Lung (tissue), 12 donors: ENCODE data around the gene GLI2. TPM values are rescaled to one million over a fixed set of nuclear protein-coding genes. Genes with fewer than 3 reads are reported as not detected.

Source experiments
- ATAC-seq: fragments of 200-7000 bp; cut with Tn5 transposase; one replicate; pipeline ENCODE4 v1.9.1; 2020; ENCODE audit warnings: moderate number of reproducible peaks; ENCODE audit not compliant: insufficient read depth, low FRiP score
- DNase-seq, 3 donors: peaks; one replicate each; pipeline ENCODE4 v3.0.0-alpha.2; 2013 to 2017
- H3K27ac ChIP-seq, 2 donors: one replicate each; pipeline ENCODE4 v1.5.1; 2013; ENCODE audit warnings: mild to moderate bottlenecking in 2 of 2, moderate library complexity in 2 of 2, control low read depth in 1 of 2, inconsistent platforms in 1 of 2, low read depth in 1 of 2, low read length in 1 of 2
- H3K27me3 ChIP-seq, 3 donors: one replicate each; pipeline ENCODE4 v1.5.1; 2013; ENCODE audit warnings: low read length in 2 of 3; ENCODE audit not compliant: control insufficient read depth in 3 of 3, insufficient read depth in 3 of 3
- H3K36me3 ChIP-seq, 4 donors: one replicate each; pipeline ENCODE4 v1.5.1; 2013; ENCODE audit warnings: low read length in 4 of 4, mild to moderate bottlenecking in 1 of 4, moderate library complexity in 1 of 4; ENCODE audit not compliant: control insufficient read depth in 4 of 4, insufficient read depth in 4 of 4
- H3K4me1 ChIP-seq, 5 donors: one replicate each; pipeline ENCODE4 v1.5.1; 2013; ENCODE audit warnings: low read length in 5 of 5, mild to moderate bottlenecking in 2 of 5, moderate library complexity in 1 of 5; ENCODE audit not compliant: control insufficient read depth in 5 of 5, insufficient read depth in 5 of 5
- H3K4me3 ChIP-seq: one replicate; pipeline ENCODE4 v1.5.1; 2013; ENCODE audit warnings: mild to moderate bottlenecking, control low read depth, moderate library complexity
- H3K9ac ChIP-seq, 2 donors: one replicate each; pipeline ENCODE4 v1.5.1; 2013; ENCODE audit warnings: low read length in 2 of 2, control low read depth in 1 of 2; ENCODE audit not compliant: insufficient read depth in 1 of 2
- H3K9me3 ChIP-seq, 4 donors: one replicate each; pipeline ENCODE4 v1.5.1; 2013; ENCODE audit warnings: low read length in 3 of 4, mild to moderate bottlenecking in 1 of 4, moderate library complexity in 1 of 4; ENCODE audit not compliant: control insufficient read depth in 4 of 4, insufficient read depth in 3 of 4
- CTCF ChIP-seq: IDR thresholded peaks from 2 replicates; pipeline ENCODE4 v1.5.1; 2012; ENCODE audit warnings: mild to moderate bottlenecking; ENCODE audit errors: control extremely low read depth, extremely low read depth
- WGBS, 2 donors: extraction: QIAGEN DNeasy Blood & Tissue Kit; methylation state at CpG; one replicate each; pipeline ENCODE4 v1.1.7; 2013; 5-methylcytosine and 5-hydroxymethylcytosine counted together
- polyA plus RNA-seq, 2 donors: library from polyadenylated mRNA; stranded (reverse); fragments of 200-250 nt; gene quantifications; one replicate each; pipeline ENCODE4 v1.2.1, GENCODE V29; 2013
- total RNA-seq, 2 donors: library from RNA; depleted of rRNA in 1 of 2; stranded (reverse); fragments of >200 nt in 1 of 2; gene quantifications; one replicate each; pipeline ENCODE4 v1.2.1, GENCODE V29; 2014 to 2021
- donor health status: control.
- donor health status: control.
- donor health status: Bipolar disorder and iron deficiency.
- donor health status: healthy.
- donor health status: DM: yes; HTN: yes; CAD: no.

Gene GLI2
- total and polyA plus RNA-seq, 4 donors: 1.1 to 9.2 (median 3.5) TPM

DNA sequence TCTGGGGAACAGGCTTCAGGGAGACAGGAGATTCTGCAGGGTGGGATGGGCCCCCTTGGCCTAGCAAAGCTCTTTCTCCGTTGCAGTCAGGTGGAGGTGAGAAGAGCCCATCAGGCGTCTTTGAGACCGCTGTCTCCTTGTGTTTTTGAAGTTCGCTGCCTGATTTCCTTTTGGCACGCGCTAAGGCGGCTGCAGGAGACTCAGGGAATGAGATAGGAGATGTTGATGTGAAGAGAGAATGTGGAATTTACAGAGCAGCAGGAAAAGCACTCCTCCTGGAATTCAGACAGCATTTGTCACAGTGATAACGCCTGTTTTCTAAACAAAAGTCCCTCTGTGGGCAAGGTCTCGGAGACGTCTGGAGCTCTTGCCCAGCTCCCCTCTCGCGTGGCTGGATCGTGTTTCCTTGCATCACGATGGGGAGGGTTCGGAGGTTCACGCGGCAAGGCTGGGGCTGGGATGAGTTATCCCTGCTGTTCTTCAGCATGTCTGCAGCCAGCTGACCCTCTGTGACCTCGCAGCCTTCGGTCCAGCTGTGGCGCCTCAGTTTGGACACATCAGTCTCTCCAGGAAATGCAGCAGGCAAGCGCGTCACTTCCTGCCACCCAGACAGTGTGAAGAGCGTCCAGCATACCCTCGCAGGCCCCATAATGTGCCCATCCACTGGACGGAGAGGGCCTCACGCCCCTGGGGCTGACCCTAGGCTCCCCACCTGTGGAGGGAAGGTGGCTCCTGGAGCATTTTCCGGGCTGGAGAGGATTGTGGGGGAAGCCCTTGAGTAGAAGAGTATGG lies 30.2 kb downstream of the GLI2 start:
- DNase-seq (peak; percentile 97 to 98 (median 97)), ATAC-seq (peak; percentile 23)
- H3K27ac ChIP-seq: peak overlapping the region; percentile 51 to 78
- no peaks in the 10 kb centered on the region for H3K9me3 ChIP-seq
- no peak overlapping the region for H3K4me3 ChIP-seq
- H3K4me1 ChIP-seq: peaks cover 0 to 89% (median 34%) of the 10 kb centered on the region in 5 donors
- WGBS, 2 donors: 53 to 66% methylated on average over 27 of the region's 27 CpGs
- no peaks in the 10 kb centered on the region for H3K27me3 ChIP-seq
- TF ChIP-seq CTCF: no peak
- H3K9ac ChIP-seq: peak overlapping the region in 1 of 2 donors; percentile 81
- peaks cover 0 to 4% (median 0%) of the 10 kb centered on the region in 4 donors for H3K36me3 ChIP-seq

DNA sequence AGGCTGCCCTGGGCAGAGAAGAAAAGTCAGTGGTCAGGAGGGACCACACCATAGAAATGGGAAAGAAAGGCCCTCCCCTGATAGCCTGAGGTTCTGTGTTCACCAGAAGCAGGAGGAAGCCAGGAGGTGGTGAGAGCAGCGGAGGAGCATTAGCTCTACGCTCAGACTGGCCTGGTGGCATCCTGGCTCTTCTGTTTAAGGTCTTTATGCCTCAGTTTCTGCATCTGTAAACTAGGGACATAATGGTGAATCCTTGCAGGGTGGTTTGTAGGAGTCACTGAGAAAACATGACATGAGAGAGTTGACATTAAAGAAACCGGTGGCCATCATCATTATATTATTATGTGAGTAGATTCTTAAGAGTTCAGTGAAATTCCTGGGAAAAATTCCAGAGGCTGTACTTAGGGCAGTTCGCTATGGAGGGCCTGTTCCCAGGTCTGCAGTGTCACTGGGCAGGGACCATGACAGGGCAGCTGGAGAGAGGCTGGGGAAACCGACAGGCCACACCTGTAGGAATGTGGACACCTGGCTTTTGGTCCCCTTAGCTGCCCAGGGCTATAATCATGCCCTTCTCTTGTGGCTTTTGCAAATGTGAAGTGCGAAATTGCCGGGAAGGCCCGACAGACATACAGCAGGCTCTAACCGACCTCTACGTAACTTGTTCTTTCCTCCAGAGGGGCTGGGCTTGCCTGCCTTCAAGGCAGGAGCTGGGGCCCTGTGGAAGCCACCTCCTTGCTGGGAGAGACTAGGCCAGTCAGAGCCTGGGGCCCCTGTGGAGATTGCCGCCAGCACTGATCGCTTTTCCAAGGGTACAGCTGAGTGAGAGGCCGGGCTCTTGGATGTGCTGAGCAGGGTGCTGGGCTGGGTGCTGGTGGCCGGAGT lies 31.0 kb downstream of the GLI2 start:
- no peak overlapping the region for H3K4me3 ChIP-seq
- WGBS, 2 donors: 86 to 91% methylated on average over 14 of the region's 14 CpGs
- ATAC-seq (no peak), DNase-seq (peak; percentile 40 to 65 (median 58))
- H3K27me3 ChIP-seq: no peaks in the 10 kb centered on the region
- H3K27ac ChIP-seq: peak overlapping the region; percentile 51 to 78
- no peaks in the 10 kb centered on the region for H3K9me3 ChIP-seq
- no peak for TF ChIP-seq CTCF
- H3K36me3 ChIP-seq: peaks cover 0 to 4% (median 0%) of the 10 kb centered on the region in 4 donors
- H3K9ac ChIP-seq: peak overlapping the region in 1 of 2 donors; percentile 81
- peaks cover 0 to 89% (median 42%) of the 10 kb centered on the region in 5 donors for H3K4me1 ChIP-seq

- ATAC-seq: no peak
- no peaks in the 10 kb centered on the region for H3K27me3 ChIP-seq
- no peak for DNase-seq
- peaks cover 0 to 89% (median 45%) of the 10 kb centered on the region in 5 donors for H3K4me1 ChIP-seq
- no peaks in the 10 kb centered on the region for H3K9me3 ChIP-seq
- TF ChIP-seq CTCF: no peak
- peaks cover 0 to 4% (median 0%) of the 10 kb centered on the region in 4 donors for H3K36me3 ChIP-seq
- no peak overlapping the region for H3K9ac ChIP-seq
- 90 to 92% methylated on average over 10 of the region's 10 CpGs for WGBS, 2 donors
- no peak overlapping the region for H3K27ac ChIP-seq
- no peak overlapping the region for H3K4me3 ChIP-seq
Observed at GRCh38 chr2:120767486-120768005, 31.9 kb downstream of the GLI2 start.
